T-helper 2 cell treated with Interferon-gamma antibody and Interleukin-4, amounts not matched to agents 5 μg/mL and 100 μg/mL, for 36 hours (primary cell): Measurements from ENCODE around the gene HPF1.
"Not testable (repeated sequence)": the region's sequence is repeated elsewhere in the genome, so short reads cannot be mapped to it uniquely, and the experiment has no call there.

Experiments
- DNase-seq: peaks from one replicate; pipeline ENCODE4 v3.0.0; 2021; ENCODE audit warnings: low spot score
- H3K27ac Mint-ChIP-seq: one replicate; pipeline ENCODE4 v1.8.0; 2021; ENCODE audit warnings: mild to moderate bottlenecking, mixed read lengths
- H3K27me3 Mint-ChIP-seq: one replicate; pipeline ENCODE4 v1.8.0; 2021; ENCODE audit warnings: low read depth, mixed read lengths
- H3K36me3 Mint-ChIP-seq: one replicate; pipeline ENCODE4 v1.8.0; 2021; ENCODE audit warnings: low read depth, mixed read lengths
- H3K4me1 Mint-ChIP-seq: one replicate; pipeline ENCODE4 v1.8.0; 2021; ENCODE audit warnings: low read depth, mixed read lengths
- H3K4me3 Mint-ChIP-seq: one replicate; pipeline ENCODE4 v1.8.0; 2022; ENCODE audit warnings: mild to moderate bottlenecking, moderate library complexity, mixed read lengths
- H3K9me3 Mint-ChIP-seq: one replicate; pipeline ENCODE4 v1.8.0; 2021; ENCODE audit warnings: mixed read lengths

HPF1 gene

DNA sequence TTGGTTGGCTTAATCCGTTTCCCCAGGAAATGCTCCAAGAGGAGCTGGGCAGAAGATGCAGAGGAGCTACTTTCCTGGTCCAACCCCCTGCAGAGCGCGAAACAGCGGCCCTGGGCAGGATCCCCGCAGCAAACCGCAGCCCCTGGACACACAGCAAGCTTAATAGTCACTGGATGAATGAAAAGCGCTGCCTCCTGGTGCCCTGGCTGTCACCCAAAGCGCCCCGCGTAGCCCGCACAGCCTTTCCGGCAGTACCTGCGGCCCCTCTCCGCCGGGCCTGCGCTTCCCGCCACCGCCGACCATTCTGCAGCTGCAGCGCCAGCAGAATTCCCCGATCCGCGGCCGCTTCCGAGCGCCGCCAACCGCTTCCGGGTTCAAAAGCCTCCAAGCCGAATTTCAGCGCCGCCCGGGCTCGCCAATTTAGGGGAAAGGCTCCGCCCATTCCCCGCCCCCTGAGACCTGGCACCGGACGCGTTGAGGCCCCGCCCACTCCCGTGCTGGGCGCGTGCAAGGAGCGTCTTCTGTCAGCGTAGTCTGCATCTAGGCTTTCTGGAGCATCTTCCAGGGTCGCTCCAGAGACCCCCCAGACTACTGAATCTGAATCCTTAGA lies at the start of gene HPF1:
Gene HPF1, minus strand, starts transcription at position 370 of the 610 bp plus-strand sequence. Its CDS starts 67 bp downstream, at position 303.
- H3K4me1 Mint-ChIP-seq = peaks cover 33% of the 10 kb centered on the region
- peaks cover 13% of the 10 kb centered on the region for H3K27me3 Mint-ChIP-seq
- peak within 1 kb of the TSS; percentile 9 for H3K27ac Mint-ChIP-seq
- H3K4me3 Mint-ChIP-seq = peak within 1 kb of the TSS; percentile 89
- peaks cover 4% of the 10 kb centered on the region for H3K36me3 Mint-ChIP-seq
- DNase-seq = peak; percentile 93
- H3K9me3 Mint-ChIP-seq = no peaks in the 10 kb centered on the region

DNA sequence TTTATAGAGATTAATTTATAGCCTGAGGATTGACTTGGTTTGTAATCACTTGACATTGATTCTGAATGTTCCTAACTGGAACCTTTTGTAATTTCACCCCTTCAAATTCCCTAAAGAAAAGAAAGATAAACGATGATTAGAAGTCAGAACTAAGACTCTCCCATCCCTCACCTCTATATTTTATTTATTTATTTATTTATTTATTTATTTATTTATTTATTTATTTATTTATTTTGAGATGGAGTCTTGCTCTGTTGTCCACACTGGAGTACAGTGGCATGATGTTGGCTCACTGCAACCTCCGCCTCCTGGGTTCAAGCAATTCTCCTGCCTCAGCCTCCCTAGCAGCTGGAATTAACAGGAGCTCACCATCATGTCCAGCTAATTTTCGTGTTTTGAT lies 49.0 kb upstream of the HPF1 start:
- H3K27me3 Mint-ChIP-seq, H3K27ac Mint-ChIP-seq, H3K9me3 Mint-ChIP-seq: not testable (repeated sequence)

DNA sequence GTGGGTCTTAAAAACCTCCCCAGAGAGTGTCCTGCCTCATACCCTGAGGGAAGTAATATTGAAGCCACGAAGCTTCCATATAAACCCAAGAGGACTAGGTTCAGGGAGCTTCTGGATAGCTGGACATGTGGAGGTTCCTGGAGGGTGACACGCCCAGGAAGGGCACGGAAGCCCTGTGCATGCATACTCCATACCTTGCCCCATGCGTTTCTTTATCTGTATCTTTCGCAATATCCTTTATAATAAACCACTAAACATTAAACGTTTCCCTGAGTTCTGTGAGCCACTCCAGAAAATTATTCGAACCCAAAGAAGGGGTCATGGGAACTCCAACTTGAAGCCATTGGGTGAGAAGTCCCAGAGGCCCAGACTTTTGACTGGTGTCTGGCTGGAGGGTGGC lies 45.7 kb upstream of the HPF1 start:
- Mint-ChIP-seq H3K4me1 (no peaks in the 10 kb centered on the region), H3K27me3 (no peaks in the 10 kb centered on the region), H3K27ac (no peak overlapping the region), H3K4me3 (no peak overlapping the region), H3K36me3 (no peaks in the 10 kb centered on the region), H3K9me3 (no peaks in the 10 kb centered on the region)
- no peak for DNase-seq

More for the DNA sequence above, 49.0 kb upstream of the HPF1 start:
- H3K4me1 Mint-ChIP-seq, DNase-seq, H3K36me3 Mint-ChIP-seq, H3K4me3 Mint-ChIP-seq: not testable (repeated sequence)

DNA sequence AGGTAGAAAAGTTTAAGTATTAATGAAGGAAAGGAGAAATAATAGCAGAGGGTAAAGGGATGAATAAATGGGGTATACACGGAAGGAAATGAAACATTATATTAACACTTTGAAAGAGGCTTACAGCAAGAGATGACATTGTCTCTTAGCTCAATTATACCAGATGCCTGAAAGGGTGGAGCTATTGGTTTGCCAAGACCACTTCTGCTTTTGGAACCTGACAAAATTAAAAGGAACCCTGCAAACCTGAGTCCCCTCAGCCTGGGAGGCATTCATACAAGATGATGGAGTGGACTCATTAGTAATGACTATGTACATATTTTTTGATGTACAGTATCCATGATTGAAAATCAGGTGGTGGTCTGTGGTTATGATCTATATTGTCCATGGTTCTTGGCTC lies 45.1 kb upstream of the HPF1 start:
- no peaks in the 10 kb centered on the region for H3K36me3 Mint-ChIP-seq
- no peak overlapping the region for H3K4me3 Mint-ChIP-seq
- no peak for DNase-seq
- no peak overlapping the region for H3K27ac Mint-ChIP-seq
- no peaks in the 10 kb centered on the region for H3K27me3 Mint-ChIP-seq
- no peaks in the 10 kb centered on the region for H3K9me3 Mint-ChIP-seq
- H3K4me1 Mint-ChIP-seq = no peaks in the 10 kb centered on the region

DNA sequence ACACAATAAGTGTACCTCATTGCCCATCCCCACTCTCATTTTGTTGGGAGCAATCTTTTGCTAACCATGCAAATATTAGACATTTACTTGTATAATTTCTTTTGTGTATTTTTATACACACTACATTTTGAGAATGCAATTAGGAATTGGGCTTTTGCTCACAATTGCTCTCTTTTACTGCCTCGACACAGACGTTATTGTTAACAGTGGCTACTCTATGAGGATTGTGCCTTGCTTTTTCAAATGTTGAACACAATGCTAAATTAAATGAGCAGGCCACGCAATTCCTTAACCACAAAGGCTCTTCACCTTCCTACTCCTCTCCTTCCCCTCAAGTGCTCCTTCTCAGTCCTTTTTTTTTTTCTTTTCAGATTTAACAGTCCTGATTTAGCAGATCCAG lies 42.8 kb upstream of the HPF1 start:
- DNase-seq = no peak
- Mint-ChIP-seq H3K36me3 (no peaks in the 10 kb centered on the region), H3K4me3 (no peak overlapping the region), H3K9me3 (no peaks in the 10 kb centered on the region), H3K27ac (no peak overlapping the region), H3K4me1 (no peaks in the 10 kb centered on the region), H3K27me3 (peaks cover 3% of the 10 kb centered on the region)

DNA sequence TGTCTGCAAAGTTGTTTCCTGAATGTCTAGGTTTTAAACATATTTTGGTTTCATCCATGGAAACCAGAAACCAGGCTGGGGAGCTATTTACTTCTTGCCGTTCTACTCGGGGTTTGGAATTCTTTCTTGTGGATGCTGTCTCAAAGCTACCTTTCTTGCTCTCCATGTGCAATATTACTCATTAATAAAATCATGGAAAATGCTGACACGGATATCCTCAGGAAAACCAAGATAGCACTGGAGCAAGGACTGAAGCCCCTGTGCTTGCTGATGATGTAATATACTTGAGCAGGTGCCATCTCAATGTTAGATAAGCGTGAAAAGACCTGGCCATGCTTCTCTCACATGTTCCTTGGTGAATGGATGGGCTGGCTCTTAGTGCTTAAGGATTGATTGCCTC lies 41.5 kb upstream of the HPF1 start:
- no peak overlapping the region for H3K27ac Mint-ChIP-seq
- H3K36me3 Mint-ChIP-seq = no peaks in the 10 kb centered on the region
- DNase-seq = no peak
- H3K27me3 Mint-ChIP-seq = peaks cover 3% of the 10 kb centered on the region
- no peak overlapping the region for H3K4me3 Mint-ChIP-seq
- H3K9me3 Mint-ChIP-seq = no peaks in the 10 kb centered on the region
- no peaks in the 10 kb centered on the region for H3K4me1 Mint-ChIP-seq

DNA sequence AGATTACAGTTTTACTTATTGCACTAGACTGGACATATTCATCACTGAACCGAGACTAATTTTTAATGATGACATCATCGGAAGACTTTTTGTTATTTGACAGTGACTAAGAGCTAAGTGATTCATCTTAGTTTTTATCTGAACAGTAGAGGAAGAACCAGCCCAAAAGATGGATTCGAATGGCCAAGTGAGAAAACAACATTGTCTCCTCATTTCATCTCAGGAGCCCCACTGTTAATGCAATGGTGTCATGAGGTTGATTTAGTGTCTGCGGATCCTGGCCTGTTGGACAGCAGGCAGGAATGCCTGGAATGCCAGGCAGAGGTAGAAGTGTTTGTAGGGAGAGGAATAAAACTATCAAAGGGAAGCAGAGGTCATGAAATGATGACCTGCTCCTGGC lies 37.8 kb upstream of the HPF1 start:
- H3K36me3 Mint-ChIP-seq = no peaks in the 10 kb centered on the region
- H3K4me1 Mint-ChIP-seq = peaks cover 5% of the 10 kb centered on the region

DNA sequence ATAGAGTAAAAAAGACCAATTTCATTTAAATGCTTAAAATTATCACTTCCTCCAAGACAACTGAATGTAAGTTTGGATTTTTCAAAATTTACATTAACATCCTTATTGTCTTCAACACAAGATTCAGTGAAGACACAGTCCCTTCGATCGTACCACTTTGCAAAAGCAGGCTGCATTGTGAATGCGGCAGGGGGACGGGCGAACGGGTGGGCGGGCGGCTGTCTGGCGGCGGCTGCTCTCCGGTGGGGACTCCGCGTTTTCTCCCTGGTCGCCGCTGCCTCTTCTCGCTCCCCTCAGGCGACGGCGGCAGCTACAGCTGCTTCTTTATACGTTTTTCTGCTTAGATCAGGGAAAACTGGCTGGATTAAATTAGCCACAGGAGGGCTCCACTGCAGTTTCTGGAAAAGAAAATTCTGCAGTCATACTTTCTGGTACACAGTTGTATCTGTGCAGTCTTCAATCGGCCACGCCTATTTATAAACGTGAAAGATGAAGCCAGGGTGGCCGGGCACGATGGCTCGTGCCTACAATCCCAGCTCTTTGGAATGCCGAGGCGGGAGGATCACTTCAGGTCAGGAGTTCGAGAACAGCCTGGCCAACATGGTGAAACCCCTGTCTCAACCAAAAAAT lies 33.9 kb upstream of the HPF1 start:
- no peaks in the 10 kb centered on the region for H3K9me3 Mint-ChIP-seq
- peaks cover 29% of the 10 kb centered on the region for H3K27me3 Mint-ChIP-seq
- H3K4me3 Mint-ChIP-seq = peak overlapping the region; percentile 14
- peaks cover 5% of the 10 kb centered on the region for H3K4me1 Mint-ChIP-seq
- no peak for DNase-seq
- H3K36me3 Mint-ChIP-seq = no peaks in the 10 kb centered on the region
- H3K27ac Mint-ChIP-seq = no peak overlapping the region

More for the DNA sequence above, 37.8 kb upstream of the HPF1 start:
- Mint-ChIP-seq H3K27me3 (peaks cover 20% of the 10 kb centered on the region), H3K4me3 (no peak overlapping the region), H3K9me3 (no peaks in the 10 kb centered on the region), H3K27ac (no peak overlapping the region)
- DNase-seq = no peak

DNA sequence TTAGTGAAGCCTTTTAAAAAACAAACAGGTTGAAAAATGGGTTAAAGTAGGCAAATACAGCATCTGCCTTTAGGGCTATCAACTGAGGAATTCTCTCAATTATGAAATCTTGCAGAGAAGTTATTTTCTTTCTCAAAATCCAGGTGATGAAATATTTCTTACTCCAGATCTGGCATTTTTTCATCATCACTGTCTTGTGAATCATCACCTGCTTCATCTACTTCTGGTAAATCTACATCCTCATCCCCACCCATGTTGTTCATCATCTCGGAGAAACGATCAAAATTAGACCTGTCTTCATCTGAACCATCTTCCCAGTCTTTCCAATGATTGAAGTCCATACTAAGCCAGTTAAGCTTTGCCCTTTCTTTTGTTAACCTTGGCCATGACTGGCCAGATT lies 33.3 kb upstream of the HPF1 start:
- no peaks in the 10 kb centered on the region for H3K9me3 Mint-ChIP-seq
- H3K4me1 Mint-ChIP-seq = peaks cover 5% of the 10 kb centered on the region
- H3K4me3 Mint-ChIP-seq = peak overlapping the region; percentile 3
- H3K36me3 Mint-ChIP-seq = no peaks in the 10 kb centered on the region
- H3K27ac Mint-ChIP-seq = no peak overlapping the region
- DNase-seq = no peak
- peaks cover 27% of the 10 kb centered on the region for H3K27me3 Mint-ChIP-seq

DNA sequence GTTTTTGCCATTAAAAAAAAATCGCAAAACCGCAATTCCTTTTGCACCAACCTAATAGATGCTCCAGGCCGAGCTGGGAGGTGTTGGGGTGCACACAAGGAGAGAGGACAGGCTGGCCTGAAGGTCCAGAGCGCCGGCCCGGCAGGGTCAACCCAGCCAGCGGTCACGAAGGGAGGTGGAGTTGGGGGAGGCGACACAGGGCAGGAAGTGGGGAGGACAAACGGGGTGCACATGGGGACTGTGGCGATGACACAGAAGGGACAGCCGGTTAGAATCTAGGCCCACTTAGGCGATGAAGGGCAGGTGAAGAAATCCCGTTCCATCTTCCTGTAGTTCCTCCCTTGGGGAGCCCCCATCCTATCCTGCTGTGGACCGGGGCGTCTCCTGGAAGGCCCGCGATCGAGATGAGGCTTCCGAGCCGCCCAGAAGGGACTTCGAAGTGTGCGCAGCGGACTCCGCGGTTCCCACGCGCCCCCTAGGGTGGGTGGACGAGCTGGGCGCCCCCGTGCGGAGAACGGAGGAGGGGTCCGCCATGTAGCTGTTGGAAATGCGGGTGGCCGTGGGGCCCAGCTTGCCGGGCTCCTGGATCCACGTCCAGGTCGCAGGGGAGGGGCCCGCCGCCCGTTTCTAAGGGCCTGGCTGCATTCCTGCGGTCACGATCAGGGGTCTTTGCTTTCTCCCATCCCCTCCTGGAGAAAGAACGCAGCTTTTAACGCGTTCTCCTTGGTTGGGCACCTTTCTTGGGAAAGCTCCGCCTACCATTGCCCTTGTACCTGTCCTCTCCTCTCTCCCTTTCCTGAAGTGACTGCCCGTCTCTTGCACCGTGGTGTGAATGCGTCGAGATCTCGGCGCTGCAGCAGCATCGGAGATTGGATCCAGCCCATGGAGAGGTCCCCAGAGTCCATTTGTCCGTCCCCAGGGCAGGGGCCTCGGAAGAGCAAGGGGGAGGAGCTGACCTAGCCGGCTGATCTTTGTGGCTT lies 17.0 kb upstream of the HPF1 start:
- peak overlapping the region; percentile 36 for H3K4me3 Mint-ChIP-seq
- no peak for DNase-seq
- H3K27me3 Mint-ChIP-seq = peaks cover 31% of the 10 kb centered on the region
- H3K4me1 Mint-ChIP-seq = peaks cover 8% of the 10 kb centered on the region
- H3K36me3 Mint-ChIP-seq = no peaks in the 10 kb centered on the region
- no peak overlapping the region for H3K27ac Mint-ChIP-seq
- no peaks in the 10 kb centered on the region for H3K9me3 Mint-ChIP-seq

DNA sequence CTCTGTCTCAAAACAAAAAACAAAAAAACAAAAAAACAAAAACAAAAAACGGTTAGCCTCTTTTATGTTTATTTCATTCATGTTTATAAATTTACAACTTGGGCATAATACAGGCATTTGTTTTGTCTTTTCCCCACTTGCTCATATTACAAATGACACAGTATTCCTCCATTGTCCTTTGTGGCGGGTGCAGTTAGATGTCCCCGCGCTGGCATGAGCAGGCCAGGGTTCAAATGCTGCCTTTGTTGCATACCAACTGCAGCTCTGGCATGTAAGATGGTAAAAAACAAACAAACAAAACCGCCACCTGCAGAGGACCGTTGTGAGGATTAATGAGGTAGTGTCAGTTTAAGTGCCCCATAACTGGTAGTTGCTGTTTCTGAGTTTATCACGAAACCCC lies 16.1 kb upstream of the HPF1 start:
- no peak for DNase-seq
- no peak overlapping the region for H3K27ac Mint-ChIP-seq
- no peak overlapping the region for H3K4me3 Mint-ChIP-seq
- no peaks in the 10 kb centered on the region for H3K9me3 Mint-ChIP-seq
- H3K27me3 Mint-ChIP-seq = peaks cover 31% of the 10 kb centered on the region
- peaks cover 8% of the 10 kb centered on the region for H3K4me1 Mint-ChIP-seq
- no peaks in the 10 kb centered on the region for H3K36me3 Mint-ChIP-seq

DNA sequence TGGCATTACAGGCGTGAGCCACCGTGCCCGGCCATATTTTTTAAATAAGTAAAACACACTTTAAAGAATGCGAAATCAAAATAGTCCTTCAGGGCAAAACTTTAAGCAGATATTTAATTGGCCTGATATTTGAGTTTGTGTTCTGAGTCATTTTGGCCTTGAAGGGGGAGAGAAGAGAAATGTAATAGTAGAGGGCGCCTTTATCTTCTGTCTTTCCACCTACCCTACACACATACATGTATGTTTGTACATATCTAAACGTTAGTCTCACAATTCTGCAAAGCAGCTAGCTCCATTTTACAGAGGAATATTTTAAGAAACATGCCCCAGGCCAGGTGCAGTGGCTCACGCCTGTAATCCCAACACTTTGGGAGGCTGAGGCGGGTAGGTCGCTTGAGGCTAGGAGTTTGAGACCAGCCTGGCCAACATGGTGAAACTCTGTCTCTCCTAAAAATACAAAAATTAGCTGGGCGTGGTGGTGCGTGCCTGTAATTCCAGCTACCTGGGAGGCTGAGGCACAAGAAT lies 13.9 kb upstream of the HPF1 start:
- not testable (repeated sequence) for H3K4me1 Mint-ChIP-seq, H3K36me3 Mint-ChIP-seq, H3K9me3 Mint-ChIP-seq, H3K27ac Mint-ChIP-seq, DNase-seq, H3K4me3 Mint-ChIP-seq
- peaks cover 34% of the 10 kb centered on the region for H3K27me3 Mint-ChIP-seq

DNA sequence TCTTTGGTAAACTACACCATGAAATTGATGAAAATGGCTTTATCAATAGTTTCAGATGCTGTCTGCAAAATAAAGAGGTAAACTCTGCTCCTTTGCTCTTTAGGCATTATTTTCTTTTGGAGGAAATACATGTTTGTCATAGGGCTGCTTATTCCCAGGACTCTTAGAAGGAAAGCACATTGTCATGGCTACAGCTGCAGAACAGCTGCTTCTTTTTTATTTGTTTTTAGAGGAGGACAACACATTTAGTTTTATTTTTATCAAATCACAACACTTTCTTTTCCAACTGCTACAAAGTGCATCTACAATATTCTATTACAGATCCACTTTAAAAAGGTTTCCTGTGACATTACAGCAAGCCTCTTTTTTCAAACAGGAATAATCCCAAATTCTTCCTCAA lies 12.7 kb upstream of the HPF1 start:
- Mint-ChIP-seq H3K27me3 (peaks cover 27% of the 10 kb centered on the region), H3K9me3 (no peaks in the 10 kb centered on the region), H3K27ac (no peak overlapping the region), H3K4me1 (peaks cover 4% of the 10 kb centered on the region), H3K36me3 (no peaks in the 10 kb centered on the region), H3K4me3 (no peak overlapping the region)
- no peak for DNase-seq

DNA sequence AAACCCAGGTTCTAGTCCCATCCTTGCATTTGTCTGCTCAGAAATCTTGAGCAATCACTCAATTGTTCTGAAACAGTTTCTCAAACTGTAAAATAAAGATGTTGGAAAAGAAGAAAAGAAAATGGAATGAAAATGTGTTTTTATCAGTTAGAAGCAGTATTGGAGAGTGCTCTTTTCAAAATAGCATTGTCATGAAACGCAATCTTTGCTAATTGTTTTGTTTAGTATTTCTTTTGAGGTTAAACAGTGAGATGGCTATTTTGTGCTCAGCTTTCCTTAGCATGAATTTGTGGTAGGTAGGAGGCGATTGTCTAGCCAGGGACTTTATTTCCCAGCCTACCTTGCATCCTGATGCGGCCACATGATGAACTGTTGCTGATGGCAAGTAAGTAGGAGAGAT lies 10.6 kb upstream of the HPF1 start:
- no peak overlapping the region for H3K27ac Mint-ChIP-seq
- no peak overlapping the region for H3K4me3 Mint-ChIP-seq
- DNase-seq = no peak
- H3K4me1 Mint-ChIP-seq = peaks cover 4% of the 10 kb centered on the region
- H3K36me3 Mint-ChIP-seq = no peaks in the 10 kb centered on the region
- H3K9me3 Mint-ChIP-seq = no peaks in the 10 kb centered on the region
- H3K27me3 Mint-ChIP-seq = peaks cover 17% of the 10 kb centered on the region
